Measurements from ENCODE around the gene CTU1.

CTU1 gene

DNA sequence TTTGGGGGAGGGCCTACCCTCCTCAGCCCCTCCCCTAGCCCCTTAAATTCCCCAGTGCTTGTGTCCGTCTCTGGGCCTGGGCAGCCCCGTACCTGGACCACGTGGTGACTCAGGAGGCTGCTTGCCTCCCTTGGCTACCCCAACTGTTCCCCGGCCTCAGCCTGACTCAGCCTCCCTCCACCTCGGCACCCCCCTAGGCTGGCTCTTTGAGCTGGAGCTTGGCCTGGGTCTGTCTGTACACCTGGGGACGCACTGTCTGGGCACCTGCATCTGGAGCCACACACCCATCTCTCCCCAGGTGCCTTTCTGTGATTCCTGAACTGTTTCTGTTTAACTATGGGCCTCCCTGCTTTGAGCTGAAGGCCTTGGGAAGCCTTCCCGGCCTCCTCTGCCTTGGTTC lies 23.7 kb downstream of the CTU1 start:
- no peak for DNase-seq (ENCODE audit: extremely low read depth in 1 of 2, low read depth in 1 of 2)

DNA sequence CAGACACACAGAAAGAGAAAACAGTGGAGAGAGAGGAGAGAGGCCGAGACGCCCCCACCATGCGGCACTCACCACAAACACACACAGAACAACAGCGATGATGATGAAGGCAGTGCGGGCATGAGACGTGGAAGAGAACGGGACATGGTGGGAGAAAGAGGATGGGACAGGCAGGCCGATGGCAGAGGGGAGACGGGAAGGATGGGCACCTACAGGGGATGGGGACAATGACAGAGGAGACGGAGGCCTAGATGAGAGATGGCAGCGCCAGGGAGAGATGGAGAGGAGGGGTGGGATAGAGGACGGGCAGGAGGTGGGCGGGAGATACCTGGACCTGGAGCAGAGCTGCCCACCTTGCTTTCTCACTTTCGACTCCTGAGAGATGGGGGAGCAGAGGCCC lies 24.4 kb downstream of the CTU1 start:
- no peak for DNase-seq (ENCODE audit: extremely low read depth in 1 of 2, low read depth in 1 of 2)

DNA sequence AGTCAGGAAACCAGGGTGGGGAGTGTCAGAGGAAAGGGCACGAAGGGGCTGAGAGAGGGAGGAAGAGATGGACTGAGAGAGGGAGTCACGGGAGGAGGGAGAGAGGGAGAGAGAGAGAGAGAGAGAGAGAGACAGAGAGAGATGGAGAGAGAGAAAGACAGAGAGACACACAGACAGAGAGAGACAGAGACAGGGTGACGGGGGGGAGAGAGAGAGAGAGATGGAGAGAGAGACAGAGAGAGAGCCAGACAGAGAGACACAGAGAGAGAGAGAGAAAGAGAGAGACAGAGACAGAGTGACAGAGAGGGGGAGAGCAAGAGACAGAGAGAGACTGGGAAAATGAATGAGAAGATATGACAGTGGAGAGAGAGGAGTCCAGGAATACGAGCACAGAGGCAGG lies 25.0 kb downstream of the CTU1 start:
- no peak for DNase-seq (ENCODE audit: extremely low read depth in 1 of 2, low read depth in 1 of 2)

DNA sequence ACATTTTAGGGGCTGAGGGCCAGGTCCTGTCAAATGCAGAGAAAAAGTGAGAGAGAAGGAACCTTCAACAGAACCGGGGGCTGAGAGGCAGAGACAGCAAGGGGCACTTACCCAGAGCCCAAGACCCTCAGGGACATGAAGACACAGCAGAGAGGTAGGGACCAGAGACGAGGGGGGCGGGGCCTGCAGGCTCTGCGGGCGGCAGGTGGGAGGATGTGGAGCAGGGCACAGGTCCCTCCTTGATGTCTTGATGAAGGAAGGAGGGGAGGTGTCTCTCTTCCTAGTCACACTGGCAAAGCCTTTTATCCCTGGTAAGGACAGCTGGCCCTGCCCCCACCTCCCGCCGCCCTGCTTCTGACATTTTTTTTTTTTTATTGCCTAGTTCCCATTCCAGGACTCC lies 25.6 kb downstream of the CTU1 start, which contains the start of gene KLK14:
Gene KLK14, minus strand, starts transcription at position 277 of the 400 bp plus-strand sequence. Its CDS starts 273 bp downstream, at position 4.
- no peak for DNase-seq (ENCODE audit: extremely low read depth in 1 of 2, low read depth in 1 of 2)

DNA sequence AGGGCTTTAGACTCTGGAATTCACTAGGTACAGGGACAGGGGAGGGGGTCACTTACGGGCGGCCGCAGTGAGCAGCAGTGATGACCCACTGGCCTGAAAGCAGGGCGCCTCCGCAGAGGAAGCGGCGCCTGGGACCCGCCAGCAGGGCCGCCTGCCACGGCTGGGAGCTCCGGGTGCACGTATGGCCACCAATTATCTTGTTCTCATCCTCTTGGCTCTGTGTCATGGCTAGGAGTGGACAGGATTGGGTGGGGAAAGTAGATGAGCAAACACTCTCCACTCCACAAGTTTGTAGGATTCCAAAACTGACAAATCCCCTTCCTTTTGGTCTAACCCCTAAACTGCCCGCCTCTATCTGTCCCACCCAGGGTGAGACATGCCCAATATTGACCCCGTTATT lies 26.7 kb downstream of the CTU1 start:
- no peak for DNase-seq (ENCODE audit: extremely low read depth in 1 of 2, low read depth in 1 of 2)

DNA sequence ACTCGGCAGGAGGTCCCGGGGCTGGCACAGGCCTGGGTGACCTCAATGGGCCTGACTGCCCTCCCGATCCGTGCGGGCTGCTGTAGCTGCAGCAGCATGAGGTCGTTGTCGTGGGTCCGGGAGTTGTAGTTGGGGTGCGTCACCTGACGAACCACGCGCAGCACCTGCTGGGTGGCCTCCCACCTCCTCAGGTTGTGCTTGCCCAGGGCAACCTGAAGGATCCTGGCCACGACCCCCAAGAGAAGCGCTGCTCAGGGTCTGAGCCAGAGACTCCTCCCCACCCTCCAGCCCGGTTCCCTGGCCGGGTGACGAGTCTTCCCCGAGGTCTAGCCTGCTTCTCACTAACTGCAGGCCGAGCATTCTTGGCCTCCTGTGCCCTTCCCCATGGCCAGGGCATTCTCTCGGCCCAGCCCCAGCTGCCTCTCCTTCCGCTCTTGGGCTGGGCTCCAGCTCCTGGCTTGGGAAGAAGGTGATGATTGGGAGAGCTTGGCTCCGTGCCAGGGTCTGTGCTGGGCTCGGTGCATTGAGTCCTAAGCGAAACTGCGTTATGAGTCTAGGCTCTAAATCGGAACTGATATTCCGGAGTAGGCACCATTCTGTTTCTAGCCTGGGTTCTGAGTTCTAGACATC lies 28.6 kb downstream of the CTU1 start:
- DNase-seq (ENCODE audit: extremely low read depth in 1 of 2, low read depth in 1 of 2) = no peak

DNA sequence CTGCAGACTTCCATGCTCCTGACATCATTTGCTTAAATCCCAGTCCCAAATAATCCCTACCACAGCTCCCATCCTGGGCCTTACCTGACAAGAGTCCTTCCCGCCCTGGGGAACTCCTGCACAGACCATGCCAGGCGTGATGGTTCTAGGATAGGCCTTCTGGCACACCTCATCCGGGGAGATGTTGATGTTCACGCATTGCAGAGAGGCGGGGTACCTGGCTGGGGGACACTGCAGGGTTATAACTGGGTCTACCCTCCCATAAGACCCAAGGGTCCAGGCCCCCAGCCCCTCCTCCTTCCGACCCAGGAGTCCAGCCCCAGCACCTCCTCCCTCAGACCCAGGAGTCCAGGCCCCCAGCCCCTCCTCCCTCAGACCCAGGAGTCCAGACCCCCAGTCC lies 29.5 kb downstream of the CTU1 start:
- no peak for DNase-seq (ENCODE audit: extremely low read depth in 1 of 2, low read depth in 1 of 2)

DNA sequence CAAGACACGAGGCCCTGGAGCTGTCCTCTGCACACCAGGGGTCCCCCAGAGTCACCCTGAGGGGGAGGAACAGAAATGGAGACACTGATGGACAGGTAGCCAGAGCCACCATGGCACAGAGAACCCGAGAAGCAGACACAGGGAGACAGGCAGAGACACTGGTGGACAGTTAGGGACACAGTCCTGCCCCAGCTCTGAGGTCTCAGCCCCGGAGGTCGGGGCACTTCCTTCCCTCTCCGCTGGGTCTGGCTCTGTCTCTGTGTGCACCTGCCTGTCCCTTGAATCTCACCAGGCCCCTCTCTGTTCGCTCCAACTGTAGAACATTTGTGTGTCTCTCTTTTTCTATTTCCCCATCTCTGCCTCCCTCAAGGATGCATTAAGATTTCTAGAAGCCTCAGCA lies 30.1 kb downstream of the CTU1 start:
- DNase-seq (ENCODE audit: extremely low read depth in 1 of 2, low read depth in 1 of 2) = no peak

DNA sequence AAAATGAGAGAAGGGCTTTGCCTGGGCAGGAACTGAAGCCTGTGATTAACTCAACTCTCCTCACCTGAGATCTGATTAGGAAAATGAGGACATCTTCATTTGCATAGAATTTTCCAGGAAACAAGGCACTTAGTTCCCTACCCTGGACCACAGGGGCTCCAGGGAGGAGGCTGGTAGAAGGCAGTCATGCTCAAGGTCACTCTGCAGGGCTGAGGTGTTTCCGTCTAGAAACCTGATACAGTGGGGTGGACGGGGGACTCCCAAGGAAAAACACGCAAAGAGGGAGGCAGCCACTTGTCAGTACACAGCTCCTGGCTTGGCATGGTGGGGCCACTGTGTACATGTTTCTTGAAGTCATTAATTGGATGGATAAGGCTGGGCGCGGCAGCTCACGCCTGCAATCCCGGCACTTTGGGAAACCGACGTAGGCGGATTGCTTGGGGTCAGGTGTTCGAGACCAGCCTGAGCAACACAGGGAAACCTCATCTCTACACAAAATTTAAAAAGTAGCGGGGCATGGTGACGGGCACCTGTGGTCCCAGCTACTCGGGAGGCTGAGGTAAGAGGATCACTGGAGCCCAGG lies 31.5 kb downstream of the CTU1 start:
- no peak for DNase-seq (ENCODE audit: extremely low read depth in 1 of 2, low read depth in 1 of 2)

DNA sequence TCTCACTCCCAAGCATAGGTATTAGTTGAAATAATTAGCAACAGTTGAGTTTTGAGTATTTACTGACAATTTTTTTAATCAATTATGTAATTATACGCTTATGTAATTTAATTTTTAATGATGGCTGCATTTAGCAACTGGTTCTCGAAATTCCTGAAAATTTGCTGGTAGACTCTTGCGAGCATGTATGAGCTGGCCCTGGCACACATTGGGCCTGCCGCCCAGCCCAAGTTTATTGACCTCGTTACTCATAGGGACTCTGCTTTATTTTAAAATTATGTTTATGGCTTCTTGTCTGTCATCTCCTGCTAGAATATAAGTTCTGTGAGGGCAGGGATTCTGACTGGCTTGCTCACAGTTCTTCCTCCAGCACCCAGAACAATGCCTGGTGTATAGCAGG lies 32.2 kb downstream of the CTU1 start:
- DNase-seq (ENCODE audit: extremely low read depth in 1 of 2, low read depth in 1 of 2) = no peak

DNA sequence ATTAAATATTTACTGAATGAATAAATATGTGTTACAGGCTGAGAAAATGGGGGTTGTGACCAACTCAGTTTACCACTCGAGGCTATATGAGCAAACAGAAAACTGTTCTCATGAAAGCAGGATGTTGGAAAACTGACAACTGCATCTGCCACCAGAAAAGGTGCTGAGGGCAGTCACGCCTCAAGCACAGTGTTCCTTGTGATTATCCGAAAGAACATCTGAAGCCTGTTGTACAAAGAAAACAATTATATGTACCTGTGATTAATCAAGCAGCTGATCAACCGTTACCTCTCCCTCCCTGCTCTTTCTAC lies 37.2 kb downstream of the CTU1 start:
- DNase-seq (ENCODE audit: extremely low read depth in 1 of 2, low read depth in 1 of 2) = no peak

DNA sequence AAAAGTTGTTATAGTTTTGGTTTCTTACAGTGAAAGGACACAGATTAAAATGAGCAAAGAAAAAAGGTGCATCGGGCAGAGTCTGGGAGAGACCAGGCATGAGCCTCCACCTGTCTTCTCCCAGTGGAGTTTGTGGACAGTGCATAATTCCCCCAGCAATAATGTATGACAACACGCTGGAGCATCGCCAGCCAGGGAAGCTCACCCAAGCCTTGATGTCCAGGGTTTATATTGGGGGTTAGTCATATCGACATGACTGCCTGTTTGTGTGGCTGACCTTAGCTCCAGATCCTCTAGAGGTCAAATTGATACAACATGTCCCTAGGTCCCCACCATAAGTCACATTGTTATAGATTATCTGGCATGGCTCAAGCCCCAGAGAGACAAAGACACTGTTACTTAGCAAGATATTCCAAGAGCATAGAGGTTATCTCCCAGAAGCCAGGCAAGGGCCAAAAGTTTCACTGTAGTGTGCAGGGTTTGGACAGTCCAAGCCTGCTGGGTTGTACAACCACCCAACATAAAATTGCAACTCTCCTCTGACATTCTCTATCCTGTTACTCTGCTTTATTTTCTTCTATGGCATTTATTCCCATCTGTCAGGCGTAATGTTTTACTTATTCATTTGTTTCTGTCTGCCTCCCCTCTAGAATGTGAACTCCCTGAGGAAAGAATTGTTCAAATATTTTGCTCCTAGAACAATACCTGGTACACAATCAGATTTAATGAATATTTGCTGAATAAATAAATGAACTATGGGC lies 37.7 kb downstream of the CTU1 start:
- DNase-seq (ENCODE audit: extremely low read depth in 1 of 2, low read depth in 1 of 2) = no peak

DNA sequence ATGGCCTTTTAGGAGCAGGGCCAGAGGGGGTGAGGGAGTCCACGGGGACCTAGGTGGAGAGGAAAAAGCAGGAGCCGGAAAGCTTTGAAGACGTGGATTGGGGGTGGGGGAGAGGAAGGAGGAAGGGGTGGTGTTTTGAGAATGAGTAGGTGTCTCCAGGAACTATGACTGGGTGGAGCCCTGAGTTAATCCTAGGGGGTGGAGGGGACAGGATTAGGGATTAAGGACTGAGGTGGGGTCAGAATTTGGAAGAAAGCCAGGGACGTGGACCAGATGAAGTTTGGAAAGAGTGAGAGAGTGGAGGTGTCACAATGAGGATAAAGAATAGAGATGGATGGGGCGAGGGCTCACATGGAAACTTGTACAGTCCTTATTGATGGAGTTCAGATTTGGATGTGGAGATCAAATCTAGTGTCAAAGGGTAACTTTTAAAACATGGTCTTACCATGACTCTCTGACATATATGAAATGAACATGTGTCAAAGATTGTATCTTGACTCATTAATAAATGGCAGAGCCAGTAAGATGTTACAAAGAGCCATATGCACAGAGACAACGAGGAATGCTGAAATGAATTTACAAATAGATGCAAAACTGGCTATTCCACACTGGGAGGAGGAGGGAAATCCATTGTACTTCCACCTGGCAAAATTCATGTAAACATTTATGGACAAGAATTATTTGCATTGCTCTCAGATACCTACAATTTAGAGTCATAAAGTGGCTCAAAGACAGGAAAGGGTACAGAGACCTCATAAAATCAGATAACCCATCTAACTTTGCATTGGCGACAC lies 41.6 kb downstream of the CTU1 start:
- DNase-seq (ENCODE audit: extremely low read depth in 1 of 2, low read depth in 1 of 2) = no peak

DNA sequence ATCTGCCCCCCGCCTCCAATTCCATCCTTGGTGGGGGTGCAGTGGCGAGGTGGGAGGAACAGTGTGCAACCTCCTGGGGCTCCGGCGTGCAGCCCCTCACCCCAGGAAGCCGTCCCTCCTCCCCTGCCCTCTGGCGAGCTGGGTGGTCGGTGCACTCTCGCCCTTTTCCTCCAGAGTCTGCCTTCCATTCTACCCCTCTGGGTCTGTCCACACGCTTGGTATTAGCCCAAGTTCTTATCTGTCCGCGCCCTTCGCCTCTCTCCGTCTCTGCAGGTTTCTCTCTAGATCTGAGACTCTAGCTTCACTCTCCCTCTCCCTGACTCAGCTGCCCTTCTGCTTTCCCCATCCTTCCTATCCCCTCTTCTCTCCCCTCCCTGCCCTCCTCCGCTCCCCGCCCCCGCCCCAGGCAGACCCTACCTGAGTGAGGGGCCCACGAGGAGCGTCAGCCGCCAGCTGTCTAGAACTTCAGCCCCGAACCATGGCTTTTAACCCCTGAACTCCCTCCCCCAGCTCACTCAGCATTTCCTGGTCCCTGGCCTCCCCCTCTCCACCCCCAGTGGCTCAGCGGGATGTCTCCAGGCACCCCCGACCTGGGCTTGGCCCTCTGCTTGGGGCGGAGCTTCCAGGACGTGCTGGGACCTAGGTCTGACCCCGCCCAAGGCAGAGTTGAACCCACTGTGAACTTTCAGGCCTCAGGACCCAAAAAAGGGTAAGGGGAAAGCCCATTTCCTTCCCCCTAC lies 42.8 kb downstream of the CTU1 start:
- no peak for DNase-seq (ENCODE audit: extremely low read depth in 1 of 2, low read depth in 1 of 2)

DNA sequence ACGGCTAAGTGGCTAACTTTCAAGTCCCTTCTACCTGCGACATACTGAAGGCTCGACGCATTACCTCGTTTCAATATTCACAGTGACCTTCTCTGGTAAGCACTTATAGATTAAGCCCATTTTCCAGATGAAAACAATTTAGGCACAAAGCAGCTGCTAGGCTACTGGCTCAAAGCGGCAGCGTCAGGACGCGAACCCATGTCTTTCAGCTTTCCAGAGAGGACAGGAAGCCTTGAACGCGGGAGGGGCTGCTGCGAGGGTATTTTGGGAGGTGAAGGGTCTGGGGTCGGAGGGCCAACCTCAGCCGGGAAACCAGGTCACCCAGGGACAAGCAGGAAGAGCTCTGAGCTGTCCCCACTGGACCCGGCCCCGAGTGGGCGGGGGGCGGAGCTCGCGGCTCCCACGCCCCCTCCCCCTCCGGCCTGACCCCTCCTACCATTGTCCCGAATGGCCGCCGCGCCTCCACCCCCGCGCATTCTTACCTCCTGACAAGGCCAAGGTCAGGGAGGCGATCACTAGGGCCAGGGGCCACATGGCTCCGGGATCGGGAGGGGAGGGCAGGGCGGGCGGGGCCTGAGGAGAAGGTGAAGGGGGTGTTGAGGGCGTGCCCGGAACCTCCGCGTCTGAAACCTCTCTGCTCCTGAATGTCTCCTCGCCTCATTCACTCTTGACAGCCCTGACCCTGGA lies 43.5 kb downstream of the CTU1 start, which contains the start of gene KLK13:
Gene KLK13, minus strand, starts transcription at position 559 of the 687 bp plus-strand sequence. Its CDS starts 25 bp downstream, at position 534.
- DNase-seq (ENCODE audit: extremely low read depth in 1 of 2, low read depth in 1 of 2) = no peak

DNA sequence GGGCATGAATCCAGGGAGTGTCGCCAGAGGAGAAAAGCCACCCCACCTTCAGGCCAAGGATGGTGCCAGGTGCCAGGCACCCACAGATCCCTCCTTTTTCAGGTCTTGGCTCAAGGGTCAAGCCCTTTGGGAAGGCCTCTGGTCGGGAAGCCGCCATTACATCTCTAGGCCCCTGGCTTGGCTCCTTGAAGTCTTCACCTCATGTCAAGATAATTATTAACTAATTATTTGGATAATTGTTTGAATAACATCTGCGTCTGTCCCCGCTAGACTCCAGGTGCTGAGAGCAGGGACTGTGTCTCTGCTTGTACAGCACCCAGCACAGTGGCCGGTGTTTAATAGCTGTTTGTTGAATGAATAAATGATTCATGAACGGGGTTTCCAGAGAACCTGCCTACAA lies 44.5 kb downstream of the CTU1 start:
- DNase-seq (ENCODE audit: extremely low read depth in 1 of 2, low read depth in 1 of 2) = no peak

DNA sequence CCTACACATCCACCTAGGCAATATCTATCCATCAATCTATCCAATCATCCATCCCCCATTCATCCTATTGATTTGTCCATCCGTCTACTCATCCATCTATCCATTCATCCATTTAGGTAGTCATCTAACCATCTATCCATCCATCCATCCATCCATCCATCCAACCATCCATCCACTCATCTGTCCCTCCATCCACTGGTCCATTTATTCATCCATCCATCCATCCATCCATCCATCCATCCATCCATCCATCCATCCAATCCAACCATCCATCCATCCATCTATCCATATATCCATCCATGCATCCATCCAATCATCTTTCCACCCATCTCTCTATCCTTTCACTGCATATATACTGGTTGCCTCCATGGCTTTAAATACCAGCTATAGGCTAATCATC lies 47.2 kb downstream of the CTU1 start:
- no peak for DNase-seq (ENCODE audit: extremely low read depth in 1 of 2, low read depth in 1 of 2)

DNA sequence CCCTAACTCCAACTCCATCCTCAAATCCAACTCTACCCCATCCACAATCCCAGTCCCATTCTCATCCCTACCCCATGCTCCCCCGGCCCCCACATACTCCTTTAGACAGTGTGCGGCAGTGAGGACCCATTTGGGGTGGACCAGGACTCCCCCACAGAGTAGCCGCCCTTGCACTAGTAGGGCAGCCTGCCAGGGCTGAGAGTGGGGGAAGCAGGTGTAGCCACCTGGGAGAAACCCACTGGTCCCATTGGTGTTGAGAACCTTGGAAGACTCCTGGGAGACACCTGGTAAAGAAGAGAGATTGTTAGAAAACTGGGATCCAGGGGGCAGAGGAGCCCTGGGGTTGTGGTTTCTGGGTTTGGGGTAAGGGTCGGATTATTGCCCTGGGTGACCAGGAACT lies 47.9 kb downstream of the CTU1 start:
- no peak for DNase-seq (ENCODE audit: extremely low read depth in 1 of 2, low read depth in 1 of 2)

DNA sequence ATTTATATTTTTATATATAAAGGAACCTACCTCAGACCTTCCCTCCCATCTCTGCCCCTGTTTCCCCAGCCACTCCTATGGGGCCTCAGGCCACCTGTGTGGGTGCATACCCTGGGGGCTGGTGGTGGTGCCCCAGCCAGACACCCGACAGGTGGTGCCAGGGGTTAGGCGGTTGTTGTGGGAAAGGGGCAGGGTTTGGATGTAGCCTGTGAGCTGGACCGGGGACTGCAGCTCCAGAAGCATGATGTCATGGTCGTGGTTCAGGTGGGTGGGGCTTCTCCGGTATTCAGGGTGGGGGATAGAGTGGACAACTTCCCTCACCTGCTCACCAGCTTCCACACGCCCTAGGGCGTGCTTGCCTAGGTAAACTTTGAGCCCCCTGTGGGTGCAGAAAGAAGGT lies 48.5 kb downstream of the CTU1 start:
- no peak for DNase-seq (ENCODE audit: extremely low read depth in 1 of 2, low read depth in 1 of 2)

DNA sequence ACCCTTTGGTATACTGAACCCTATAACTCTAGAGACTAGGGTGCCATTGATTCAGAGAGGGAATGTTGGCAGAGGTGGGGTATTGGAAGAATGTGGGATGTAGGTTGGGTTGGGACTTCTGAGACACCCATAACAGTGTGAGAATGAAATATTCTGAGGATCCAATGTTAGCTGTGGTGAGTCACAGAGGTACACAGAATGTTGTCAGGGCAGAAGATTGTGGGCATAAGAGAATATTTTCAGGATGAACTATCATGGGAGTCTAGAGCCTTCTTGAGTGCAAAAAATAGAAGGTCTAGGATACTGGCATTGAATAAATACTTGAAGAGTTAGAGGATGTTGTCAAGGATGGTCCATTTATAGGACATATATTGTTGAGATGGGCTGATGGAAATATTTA lies 52.3 kb downstream of the CTU1 start:
- no peak for DNase-seq (ENCODE audit: extremely low read depth in 1 of 2, low read depth in 1 of 2)

All from activated CD8-positive, alpha-beta memory T cell treated with anti-CD3 and anti-CD28 coated beads for 1 hour (primary cell).